Testis (tissue), 2 donors: ENCODE data around the gene SPDYE2B.
"Not testable (repeated sequence)": the region's sequence is repeated elsewhere in the genome, so short reads cannot be mapped to it uniquely, and the experiment has no call there.

Source experiments
- POLR2A ChIP-seq: fragments of 450-650 bp; IDR thresholded peaks from one replicate; pipeline ENCODE4 v1.6.1; 2017; ENCODE audit warnings: antibody characterized with exemption, mild to moderate bottlenecking, moderate library complexity
- TF ChIP-seq, protein P1 (sequence below), 3 experiments: fragments of 450-650 bp in 2 of 3; fragments of 200-600 bp in 1 of 3; sonication (generic) in 1 of 3; IDR thresholded peaks; one replicate each; pipeline ENCODE4 v1.5.1; 2016 to 2019; ENCODE audit warnings: antibody characterized with exemption in 3 of 3, mild to moderate bottlenecking in 2 of 3, moderate library complexity in 1 of 3

DNA sequence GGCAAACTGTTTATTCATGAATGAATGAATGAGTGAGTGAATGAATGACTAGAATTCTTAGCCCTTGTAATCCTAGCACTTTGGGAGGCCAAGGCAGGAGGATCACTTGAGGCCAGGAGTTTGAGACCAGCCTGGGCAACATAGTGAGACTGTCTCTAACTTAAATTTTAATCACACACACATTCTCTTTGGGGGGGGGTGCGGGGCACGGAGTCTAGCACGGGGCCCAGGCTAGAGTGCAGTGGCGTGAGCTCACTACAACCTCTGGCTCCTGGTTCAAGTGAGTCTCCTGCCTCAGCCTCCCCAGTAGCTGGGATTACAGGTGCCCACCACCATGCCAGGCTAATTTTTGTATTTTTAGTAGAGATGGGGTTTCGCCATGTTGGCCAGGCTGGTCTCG, 40.5 kb downstream of the SPDYE2B start:
- TF ChIP-seq, protein P1, sequence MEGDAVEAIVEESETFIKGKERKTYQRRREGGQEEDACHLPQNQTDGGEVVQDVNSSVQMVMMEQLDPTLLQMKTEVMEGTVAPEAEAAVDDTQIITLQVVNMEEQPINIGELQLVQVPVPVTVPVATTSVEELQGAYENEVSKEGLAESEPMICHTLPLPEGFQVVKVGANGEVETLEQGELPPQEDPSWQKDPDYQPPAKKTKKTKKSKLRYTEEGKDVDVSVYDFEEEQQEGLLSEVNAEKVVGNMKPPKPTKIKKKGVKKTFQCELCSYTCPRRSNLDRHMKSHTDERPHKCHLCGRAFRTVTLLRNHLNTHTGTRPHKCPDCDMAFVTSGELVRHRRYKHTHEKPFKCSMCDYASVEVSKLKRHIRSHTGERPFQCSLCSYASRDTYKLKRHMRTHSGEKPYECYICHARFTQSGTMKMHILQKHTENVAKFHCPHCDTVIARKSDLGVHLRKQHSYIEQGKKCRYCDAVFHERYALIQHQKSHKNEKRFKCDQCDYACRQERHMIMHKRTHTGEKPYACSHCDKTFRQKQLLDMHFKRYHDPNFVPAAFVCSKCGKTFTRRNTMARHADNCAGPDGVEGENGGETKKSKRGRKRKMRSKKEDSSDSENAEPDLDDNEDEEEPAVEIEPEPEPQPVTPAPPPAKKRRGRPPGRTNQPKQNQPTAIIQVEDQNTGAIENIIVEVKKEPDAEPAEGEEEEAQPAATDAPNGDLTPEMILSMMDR (IDR thresholded peaks at IDR 0.05) = not testable (repeated sequence)
- not testable (repeated sequence) for TF ChIP-seq POLR2A
